GM23338 (cell line): ENCODE measurements around the gene NID2. TPM values are rescaled to one million over a fixed set of nuclear protein-coding genes. Genes with fewer than 3 reads are reported as not detected.

Experiments
- ATAC-seq: fragments of 200-7000 bp; cut with Tn5 transposase; 3 replicates; pipeline ENCODE4 v1.9.1; 2020
- DNase-seq: peaks from one replicate; pipeline ENCODE4 v3.0.0-alpha.2; 2015; ENCODE audit warnings: low spot score
- H2AFZ ChIP-seq: fragments of 200-600 bp; sonication (generic); 2 replicates; pipeline ENCODE4 v1.8.0; 2016; ENCODE audit warnings: antibody characterized with exemption, mild to moderate bottlenecking, moderate library complexity
- H3F3A ChIP-seq: fragments of 200-600 bp; sonication (generic); replicated peaks from 2 replicates; pipeline ENCODE4 v1.8.0; 2017; ENCODE audit warnings: antibody characterized with exemption, mixed run types, low read depth
- H3K27ac ChIP-seq: fragments of 200-600 bp; sonication (generic); 2 replicates; pipeline ENCODE4 v1.6.1; 2016; ENCODE audit warnings: low read depth
- H3K27me3 ChIP-seq: fragments of 200-600 bp; sonication (generic); 2 replicates; pipeline ENCODE4 v1.8.0; 2016; ENCODE audit warnings: mild to moderate bottlenecking, mixed run types, moderate library complexity; ENCODE audit not compliant: insufficient read depth
- H3K36me3 ChIP-seq: fragments of 200-600 bp; sonication (generic); 2 replicates; pipeline ENCODE4 v1.8.0; 2016; ENCODE audit warnings: mild to moderate bottlenecking; ENCODE audit not compliant: insufficient read depth
- H3K4me1 ChIP-seq: fragments of 200-600 bp; sonication (generic); 2 replicates; pipeline ENCODE4 v1.8.0; 2016; ENCODE audit warnings: mild to moderate bottlenecking, moderate library complexity; ENCODE audit not compliant: insufficient read depth
- H3K4me2 ChIP-seq: fragments of 200-600 bp; sonication (generic); 2 replicates; pipeline ENCODE4 v1.7.1; 2017; ENCODE audit warnings: mixed run types
- H3K4me3 ChIP-seq: fragments of 200-600 bp; sonication (generic); 2 replicates; pipeline ENCODE4 v1.6.1; 2016; ENCODE audit warnings: mixed run types
- H3K79me2 ChIP-seq: fragments of 200-600 bp; sonication (generic); replicated peaks from 2 replicates; pipeline ENCODE4 v1.8.0; 2017; ENCODE audit warnings: mild to moderate bottlenecking; ENCODE audit not compliant: insufficient read depth
- H3K9me2 ChIP-seq: fragments of 200-600 bp; sonication (generic); 2 replicates; pipeline ENCODE4 v1.8.0; 2017; ENCODE audit not compliant: insufficient read depth
- H4K20me1 ChIP-seq: fragments of 200-600 bp; sonication (generic); replicated peaks from 2 replicates; pipeline ENCODE4 v1.8.0; 2017; ENCODE audit warnings: mild to moderate bottlenecking; ENCODE audit not compliant: insufficient read depth
- H3K27ac Mint-ChIP-seq: 2 replicates; pipeline ENCODE4 v1.8.0; 2020; ENCODE audit warnings: inconsistent platforms, mild to moderate bottlenecking, moderate library complexity, mixed read lengths
- H3K27me3 Mint-ChIP-seq: 3 replicates; pipeline ENCODE4 v1.8.0; 2022; ENCODE audit warnings: low read depth, mild to moderate bottlenecking, moderate library complexity, mixed read lengths, inconsistent platforms; ENCODE audit not compliant: insufficient read depth, poor library complexity
- H3K36me3 Mint-ChIP-seq: 3 replicates; pipeline ENCODE4 v1.8.0; 2021; ENCODE audit warnings: low read depth, mild to moderate bottlenecking, inconsistent platforms, moderate library complexity, mixed read lengths
- H3K4me1 Mint-ChIP-seq: 3 replicates; pipeline ENCODE4 v1.8.0; 2020; ENCODE audit warnings: mild to moderate bottlenecking, inconsistent platforms, mixed read lengths
- H3K4me3 Mint-ChIP-seq: 3 replicates; pipeline ENCODE4 v1.8.0; 2021; ENCODE audit warnings: moderate library complexity, mild to moderate bottlenecking, inconsistent platforms, mixed read lengths
- H3K9me3 Mint-ChIP-seq: 3 replicates; pipeline ENCODE4 v1.8.0; 2020; ENCODE audit warnings: moderate library complexity, mild to moderate bottlenecking, inconsistent platforms, mixed read lengths
- CREB1 ChIP-seq: fragments of 250-450 bp; sonication (Bioruptor Pico); IDR thresholded peaks from 2 replicates; pipeline ENCODE4 v1.5.0; 2020; ENCODE audit warnings: low read depth, mild to moderate bottlenecking, moderate library complexity
- EZH2 ChIP-seq: fragments of 200-600 bp; sonication (generic); IDR thresholded peaks from one replicate; pipeline ENCODE4 v1.8.0; 2017; ENCODE audit warnings: antibody characterized with exemption, mild to moderate bottlenecking, low read depth; ENCODE audit not compliant: unreplicated experiment
- EZH2phosphoT487 ChIP-seq: fragments of 200-600 bp; sonication (generic); IDR thresholded peaks from one replicate; pipeline ENCODE4 v1.8.1; 2018; ENCODE audit warnings: antibody characterized with exemption; ENCODE audit not compliant: unreplicated experiment
- JUNB ChIP-seq: IDR thresholded peaks from one replicate; pipeline ENCODE4 v1.6.1; 2016; ENCODE audit warnings: antibody characterized with exemption; ENCODE audit not compliant: unreplicated experiment
- NANOG ChIP-seq: IDR thresholded peaks from 2 replicates; pipeline ENCODE4 v1.6.1; 2016; ENCODE audit warnings: antibody characterized with exemption, borderline replicate concordance
- POLR2AphosphoS5 ChIP-seq: IDR thresholded peaks from 2 replicates; pipeline ENCODE4 v1.6.1; 2016; ENCODE audit warnings: antibody characterized with exemption, low read depth
- STAT1 ChIP-seq: IDR thresholded peaks from one replicate; pipeline ENCODE4 v1.6.1; 2016; ENCODE audit warnings: antibody characterized with exemption; ENCODE audit not compliant: unreplicated experiment
- ZNF114 ChIP-seq: fragments of 250-450 bp; sonication (Bioruptor Pico); IDR thresholded peaks from 2 replicates; pipeline ENCODE4 v1.5.0; 2020; ENCODE audit warnings: mild to moderate bottlenecking, moderate library complexity
- ZNF331 ChIP-seq: fragments of 250-450 bp; sonication (Bioruptor Pico); IDR thresholded peaks from 2 replicates; pipeline ENCODE4 v1.5.0; 2020; ENCODE audit warnings: low read depth, mild to moderate bottlenecking, moderate library complexity
- polyA plus RNA-seq: library from polyadenylated mRNA; unstranded; fragments of >200 nt; fragmentation: Nextera tagmentation; extraction: Ambion mirVana; gene quantifications from 2 replicates; pipeline ENCODE4 v1.2.1, GENCODE V29; 2016
- total RNA-seq: library from RNA; depleted of rRNA; stranded (reverse); fragments of >200 nt; shearing (Covaris generic); gene quantifications from 2 replicates; pipeline ENCODE4 v1.2.3, GENCODE V29; 2014
- TF ChIP-seq, protein P1 (sequence below), 2 experiments: fragments of 200-600 bp in 1 of 2; sonication (generic) in 1 of 2; conservative IDR thresholded peaks; 2 replicates each; pipeline versions ENCODE4 v1.5.1 to v1.6.1; 2016 to 2017; ENCODE audit warnings: antibody characterized with exemption in 2 of 2, low read depth in 2 of 2, mild to moderate bottlenecking in 2 of 2, moderate library complexity in 1 of 2
- TF ChIP-seq, protein P2 (sequence below): fragments of 250-450 bp; sonication (Bioruptor Pico); IDR thresholded peaks from 2 replicates; pipeline ENCODE4 v1.5.0; 2020; ENCODE audit warnings: mild to moderate bottlenecking, moderate library complexity
- TF ChIP-seq, protein P3 (sequence below): IDR thresholded peaks from 2 replicates; pipeline ENCODE4 v1.6.1; 2016; ENCODE audit warnings: antibody characterized with exemption
- TF ChIP-seq, protein P4 (sequence below): IDR thresholded peaks from one replicate; pipeline ENCODE4 v1.6.1; 2018; ENCODE audit warnings: antibody characterized with exemption; ENCODE audit not compliant: unreplicated experiment

The NID2 gene
- total and polyA plus RNA-seq, 2 experiments from 2014 or later: 4.3 to 10.4 TPM

DNA sequence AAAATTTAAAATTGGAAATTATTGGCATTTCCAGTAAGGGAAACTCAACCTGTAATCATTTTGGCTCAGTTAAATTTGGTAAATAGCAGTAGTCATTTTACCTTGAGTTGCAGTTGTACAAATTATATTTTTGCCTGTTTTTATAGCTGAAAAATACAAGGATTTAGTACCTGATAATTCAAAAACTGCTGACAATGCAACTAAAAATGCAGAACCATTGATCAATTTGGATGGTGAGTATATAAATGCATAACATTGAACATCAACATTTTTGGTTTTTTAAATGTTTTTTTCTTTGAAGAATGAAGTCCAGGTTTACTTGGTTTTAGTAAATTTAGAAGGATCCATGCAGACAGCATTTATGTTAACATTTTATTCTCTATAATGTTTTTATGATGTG is 70.5 kb downstream of the NID2 start:
- no peak for TF ChIP-seq STAT1
- TF ChIP-seq, protein P1, sequence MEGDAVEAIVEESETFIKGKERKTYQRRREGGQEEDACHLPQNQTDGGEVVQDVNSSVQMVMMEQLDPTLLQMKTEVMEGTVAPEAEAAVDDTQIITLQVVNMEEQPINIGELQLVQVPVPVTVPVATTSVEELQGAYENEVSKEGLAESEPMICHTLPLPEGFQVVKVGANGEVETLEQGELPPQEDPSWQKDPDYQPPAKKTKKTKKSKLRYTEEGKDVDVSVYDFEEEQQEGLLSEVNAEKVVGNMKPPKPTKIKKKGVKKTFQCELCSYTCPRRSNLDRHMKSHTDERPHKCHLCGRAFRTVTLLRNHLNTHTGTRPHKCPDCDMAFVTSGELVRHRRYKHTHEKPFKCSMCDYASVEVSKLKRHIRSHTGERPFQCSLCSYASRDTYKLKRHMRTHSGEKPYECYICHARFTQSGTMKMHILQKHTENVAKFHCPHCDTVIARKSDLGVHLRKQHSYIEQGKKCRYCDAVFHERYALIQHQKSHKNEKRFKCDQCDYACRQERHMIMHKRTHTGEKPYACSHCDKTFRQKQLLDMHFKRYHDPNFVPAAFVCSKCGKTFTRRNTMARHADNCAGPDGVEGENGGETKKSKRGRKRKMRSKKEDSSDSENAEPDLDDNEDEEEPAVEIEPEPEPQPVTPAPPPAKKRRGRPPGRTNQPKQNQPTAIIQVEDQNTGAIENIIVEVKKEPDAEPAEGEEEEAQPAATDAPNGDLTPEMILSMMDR (conservative IDR thresholded peaks at IDR 0.05; ENCODE audit: low read depth in 2 of 2): no peak
- no peak for TF ChIP-seq ZNF114
- no peak for TF ChIP-seq CREB1 (CRISPR knock-in tag)
- no peak for TF ChIP-seq NANOG
- TF ChIP-seq, protein P2, sequence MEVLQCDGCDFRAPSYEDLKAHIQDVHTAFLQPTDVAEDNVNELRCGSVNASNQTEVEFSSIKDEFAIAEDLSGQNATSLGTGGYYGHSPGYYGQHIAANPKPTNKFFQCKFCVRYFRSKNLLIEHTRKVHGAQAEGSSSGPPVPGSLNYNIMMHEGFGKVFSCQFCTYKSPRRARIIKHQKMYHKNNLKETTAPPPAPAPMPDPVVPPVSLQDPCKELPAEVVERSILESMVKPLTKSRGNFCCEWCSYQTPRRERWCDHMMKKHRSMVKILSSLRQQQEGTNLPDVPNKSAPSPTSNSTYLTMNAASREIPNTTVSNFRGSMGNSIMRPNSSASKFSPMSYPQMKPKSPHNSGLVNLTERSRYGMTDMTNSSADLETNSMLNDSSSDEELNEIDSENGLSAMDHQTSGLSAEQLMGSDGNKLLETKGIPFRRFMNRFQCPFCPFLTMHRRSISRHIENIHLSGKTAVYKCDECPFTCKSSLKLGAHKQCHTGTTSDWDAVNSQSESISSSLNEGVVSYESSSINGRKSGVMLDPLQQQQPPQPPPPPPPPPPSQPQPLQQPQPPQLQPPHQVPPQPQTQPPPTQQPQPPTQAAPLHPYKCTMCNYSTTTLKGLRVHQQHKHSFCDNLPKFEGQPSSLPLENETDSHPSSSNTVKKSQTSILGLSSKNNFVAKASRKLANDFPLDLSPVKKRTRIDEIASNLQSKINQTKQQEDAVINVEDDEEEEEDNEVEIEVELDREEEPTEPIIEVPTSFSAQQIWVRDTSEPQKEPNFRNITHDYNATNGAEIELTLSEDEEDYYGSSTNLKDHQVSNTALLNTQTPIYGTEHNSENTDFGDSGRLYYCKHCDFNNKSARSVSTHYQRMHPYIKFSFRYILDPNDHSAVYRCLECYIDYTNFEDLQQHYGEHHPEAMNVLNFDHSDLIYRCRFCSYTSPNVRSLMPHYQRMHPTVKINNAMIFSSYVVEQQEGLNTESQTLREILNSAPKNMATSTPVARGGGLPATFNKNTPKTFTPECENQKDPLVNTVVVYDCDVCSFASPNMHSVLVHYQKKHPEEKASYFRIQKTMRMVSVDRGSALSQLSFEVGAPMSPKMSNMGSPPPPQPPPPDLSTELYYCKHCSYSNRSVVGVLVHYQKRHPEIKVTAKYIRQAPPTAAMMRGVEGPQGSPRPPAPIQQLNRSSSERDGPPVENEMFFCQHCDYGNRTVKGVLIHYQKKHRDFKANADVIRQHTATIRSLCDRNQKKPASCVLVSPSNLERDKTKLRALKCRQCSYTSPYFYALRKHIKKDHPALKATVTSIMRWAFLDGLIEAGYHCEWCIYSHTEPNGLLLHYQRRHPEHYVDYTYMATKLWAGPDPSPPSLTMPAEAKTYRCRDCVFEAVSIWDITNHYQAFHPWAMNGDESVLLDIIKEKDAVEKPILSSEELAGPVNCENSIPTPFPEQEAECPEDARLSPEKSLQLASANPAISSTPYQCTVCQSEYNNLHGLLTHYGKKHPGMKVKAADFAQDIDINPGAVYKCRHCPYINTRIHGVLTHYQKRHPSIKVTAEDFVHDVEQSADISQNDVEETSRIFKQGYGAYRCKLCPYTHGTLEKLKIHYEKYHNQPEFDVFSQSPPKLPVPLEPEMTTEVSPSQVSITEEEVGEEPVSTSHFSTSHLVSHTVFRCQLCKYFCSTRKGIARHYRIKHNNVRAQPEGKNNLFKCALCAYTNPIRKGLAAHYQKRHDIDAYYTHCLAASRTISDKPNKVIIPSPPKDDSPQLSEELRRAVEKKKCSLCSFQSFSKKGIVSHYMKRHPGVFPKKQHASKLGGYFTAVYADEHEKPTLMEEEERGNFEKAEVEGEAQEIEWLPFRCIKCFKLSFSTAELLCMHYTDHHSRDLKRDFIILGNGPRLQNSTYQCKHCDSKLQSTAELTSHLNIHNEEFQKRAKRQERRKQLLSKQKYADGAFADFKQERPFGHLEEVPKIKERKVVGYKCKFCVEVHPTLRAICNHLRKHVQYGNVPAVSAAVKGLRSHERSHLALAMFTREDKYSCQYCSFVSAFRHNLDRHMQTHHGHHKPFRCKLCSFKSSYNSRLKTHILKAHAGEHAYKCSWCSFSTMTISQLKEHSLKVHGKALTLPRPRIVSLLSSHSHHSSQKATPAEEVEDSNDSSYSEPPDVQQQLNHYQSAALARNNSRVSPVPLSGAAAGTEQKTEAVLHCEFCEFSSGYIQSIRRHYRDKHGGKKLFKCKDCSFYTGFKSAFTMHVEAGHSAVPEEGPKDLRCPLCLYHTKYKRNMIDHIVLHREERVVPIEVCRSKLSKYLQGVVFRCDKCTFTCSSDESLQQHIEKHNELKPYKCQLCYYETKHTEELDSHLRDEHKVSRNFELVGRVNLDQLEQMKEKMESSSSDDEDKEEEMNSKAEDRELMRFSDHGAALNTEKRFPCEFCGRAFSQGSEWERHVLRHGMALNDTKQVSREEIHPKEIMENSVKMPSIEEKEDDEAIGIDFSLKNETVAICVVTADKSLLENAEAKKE (CRISPR knock-in tag): no peak
- TF ChIP-seq JUNB: no peak
- no peak for TF ChIP-seq EZH2phosphoT487
- TF ChIP-seq, protein P3, sequence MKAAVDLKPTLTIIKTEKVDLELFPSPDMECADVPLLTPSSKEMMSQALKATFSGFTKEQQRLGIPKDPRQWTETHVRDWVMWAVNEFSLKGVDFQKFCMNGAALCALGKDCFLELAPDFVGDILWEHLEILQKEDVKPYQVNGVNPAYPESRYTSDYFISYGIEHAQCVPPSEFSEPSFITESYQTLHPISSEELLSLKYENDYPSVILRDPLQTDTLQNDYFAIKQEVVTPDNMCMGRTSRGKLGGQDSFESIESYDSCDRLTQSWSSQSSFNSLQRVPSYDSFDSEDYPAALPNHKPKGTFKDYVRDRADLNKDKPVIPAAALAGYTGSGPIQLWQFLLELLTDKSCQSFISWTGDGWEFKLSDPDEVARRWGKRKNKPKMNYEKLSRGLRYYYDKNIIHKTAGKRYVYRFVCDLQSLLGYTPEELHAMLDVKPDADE: no peak
- TF ChIP-seq, protein P4, sequence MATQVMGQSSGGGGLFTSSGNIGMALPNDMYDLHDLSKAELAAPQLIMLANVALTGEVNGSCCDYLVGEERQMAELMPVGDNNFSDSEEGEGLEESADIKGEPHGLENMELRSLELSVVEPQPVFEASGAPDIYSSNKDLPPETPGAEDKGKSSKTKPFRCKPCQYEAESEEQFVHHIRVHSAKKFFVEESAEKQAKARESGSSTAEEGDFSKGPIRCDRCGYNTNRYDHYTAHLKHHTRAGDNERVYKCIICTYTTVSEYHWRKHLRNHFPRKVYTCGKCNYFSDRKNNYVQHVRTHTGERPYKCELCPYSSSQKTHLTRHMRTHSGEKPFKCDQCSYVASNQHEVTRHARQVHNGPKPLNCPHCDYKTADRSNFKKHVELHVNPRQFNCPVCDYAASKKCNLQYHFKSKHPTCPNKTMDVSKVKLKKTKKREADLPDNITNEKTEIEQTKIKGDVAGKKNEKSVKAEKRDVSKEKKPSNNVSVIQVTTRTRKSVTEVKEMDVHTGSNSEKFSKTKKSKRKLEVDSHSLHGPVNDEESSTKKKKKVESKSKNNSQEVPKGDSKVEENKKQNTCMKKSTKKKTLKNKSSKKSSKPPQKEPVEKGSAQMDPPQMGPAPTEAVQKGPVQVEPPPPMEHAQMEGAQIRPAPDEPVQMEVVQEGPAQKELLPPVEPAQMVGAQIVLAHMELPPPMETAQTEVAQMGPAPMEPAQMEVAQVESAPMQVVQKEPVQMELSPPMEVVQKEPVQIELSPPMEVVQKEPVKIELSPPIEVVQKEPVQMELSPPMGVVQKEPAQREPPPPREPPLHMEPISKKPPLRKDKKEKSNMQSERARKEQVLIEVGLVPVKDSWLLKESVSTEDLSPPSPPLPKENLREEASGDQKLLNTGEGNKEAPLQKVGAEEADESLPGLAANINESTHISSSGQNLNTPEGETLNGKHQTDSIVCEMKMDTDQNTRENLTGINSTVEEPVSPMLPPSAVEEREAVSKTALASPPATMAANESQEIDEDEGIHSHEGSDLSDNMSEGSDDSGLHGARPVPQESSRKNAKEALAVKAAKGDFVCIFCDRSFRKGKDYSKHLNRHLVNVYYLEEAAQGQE: no peak
- no peak for TF ChIP-seq POLR2AphosphoS5
- no peak for TF ChIP-seq ZNF331 (CRISPR knock-in tag)
- no peak for TF ChIP-seq EZH2
- Mint-ChIP-seq H3K9me3 (no peaks in the 10 kb centered on the region), H3K27ac (no peak overlapping the region), H3K4me1 (no peaks in the 10 kb centered on the region), H3K4me3 (no peak overlapping the region), H3K27me3 (peaks cover 4% of the 10 kb centered on the region), H3K36me3 (peaks cover 85% of the 10 kb centered on the region)
- H3K79me2 ChIP-seq: peaks cover 49% of the 10 kb centered on the region
- no peak overlapping the region for H2AFZ ChIP-seq
- no peaks in the 10 kb centered on the region for H3K27me3 ChIP-seq
- no peaks in the 10 kb centered on the region for H3K9me2 ChIP-seq
- 0 out of 2 replicates have a peak, but pooled peaks cover 10% of the 10 kb centered on the region for H4K20me1 ChIP-seq
- ATAC-seq (no peak), DNase-seq (no peak)
- no peak overlapping the region for H3K4me2 ChIP-seq
- no peaks in the 10 kb centered on the region for H3F3A ChIP-seq
- H3K27ac ChIP-seq: no peak overlapping the region
- H3K4me1 ChIP-seq: no peaks in the 10 kb centered on the region
- no peak overlapping the region for H3K4me3 ChIP-seq
- H3K36me3 ChIP-seq: peaks cover 46% of the 10 kb centered on the region
